Measurements from ENCODE around the gene KLHL11. TPM values are rescaled to one million over a fixed set of nuclear protein-coding genes. Genes with fewer than 3 reads are reported as not detected.

Gene KLHL11
- total RNA-seq, 1 experiment from 2014 or later = 16.8 TPM

DNA sequence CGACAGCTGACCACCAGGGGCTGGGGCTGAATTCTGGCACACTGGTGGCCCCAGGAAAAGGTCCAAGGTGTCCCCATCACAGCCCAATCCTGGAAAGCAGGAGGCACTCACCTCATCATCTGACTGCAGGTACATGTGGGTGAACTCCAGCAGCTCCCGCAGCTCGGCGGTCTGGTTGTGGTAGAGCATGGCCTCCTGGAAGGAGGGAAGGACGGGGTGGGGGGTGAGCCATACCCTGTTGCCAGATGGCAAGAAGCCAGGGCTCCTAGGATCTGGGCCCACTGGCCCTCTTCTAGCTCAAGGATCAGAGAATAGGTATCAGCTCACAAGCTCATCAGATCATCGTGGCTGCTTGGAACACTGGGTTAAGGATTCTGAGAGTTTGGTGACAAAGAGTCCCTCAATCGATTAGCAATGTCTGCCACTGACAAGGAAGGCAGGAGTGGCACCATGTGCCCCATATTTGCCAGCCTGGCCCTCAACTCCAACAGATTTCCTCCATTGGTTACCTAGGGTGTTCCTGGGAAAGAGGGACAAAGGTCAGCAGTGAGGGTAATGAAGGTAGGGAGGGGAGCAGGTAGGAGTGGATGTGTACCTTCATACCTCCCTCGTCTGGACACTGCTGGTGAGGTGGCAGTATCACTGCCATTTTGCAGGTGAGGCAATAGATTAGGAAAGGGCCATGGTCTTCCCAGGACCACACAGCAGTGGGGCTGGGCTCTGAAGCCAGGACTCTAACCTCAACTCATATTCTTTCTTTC is 58.4 kb downstream of the KLHL11 start:
- H4K20me1 ChIP-seq (ENCODE audit: control insufficient read depth, insufficient read depth, insufficient read length) = no peaks in the 10 kb centered on the region
- H3K4me1 ChIP-seq (ENCODE audit: insufficient read depth, low read length) = no peaks in the 10 kb centered on the region; the same call in 1 of the 2 replicates
- H3K79me2 ChIP-seq (ENCODE audit: insufficient read depth, low read length) = 0 out of 2 replicates have a peak, but pooled peaks cover 2% of the 10 kb centered on the region
- H4K8ac ChIP-seq (replicated peaks; ENCODE audit: insufficient read length, low read depth, low read length) = no peak overlapping the region
- H2BK20ac ChIP-seq (ENCODE audit: low read depth, low read length, poor library complexity, severe bottlenecking) = no peak overlapping the region
- no peaks in the 10 kb centered on the region for H3K27me3 ChIP-seq (ENCODE audit: insufficient read depth, low read length)
- Mint-ChIP-seq H3K4me3 (no peak overlapping the region; a peak in 1 of 5 replicates), H3K27me3 (ENCODE audit: low read depth) (peaks cover 11% of the 10 kb centered on the region), H3K27ac (no peak overlapping the region; a peak in 2 of 7 replicates), H3K9me3 (peaks cover 0 to 10% of the 10 kb centered on the region in 2 experiments; a peak in 3 of 5 replicates), H3K4me1 (peaks cover 13 to 15% of the 10 kb centered on the region in 2 experiments), H3K36me3 (ENCODE audit: insufficient read depth in 1 of 3, low read depth in 3 of 3) (peaks cover 30 to 38% (median 32%) of the 10 kb centered on the region in 3 experiments)
- no peak overlapping the region for H3K4ac ChIP-seq (ENCODE audit: low read depth, low read length)
- H3K56ac ChIP-seq (ENCODE audit: insufficient read length, low read depth, low read length) = no peak overlapping the region
- H4K5ac ChIP-seq (ENCODE audit: insufficient read length, low read depth, low read length) = no peak overlapping the region
- no peak overlapping the region for H3K4me2 ChIP-seq (ENCODE audit: insufficient read depth, insufficient read length, low read length)
- H3K23ac ChIP-seq (ENCODE audit: insufficient read length, low read depth, low read length) = no peak overlapping the region
- H3K27ac ChIP-seq (ENCODE audit: insufficient read length, low read depth, low read length) = no peak overlapping the region
- no peak overlapping the region for H3K9ac ChIP-seq (ENCODE audit: extremely low read depth, insufficient read length, low read length)
- no peak overlapping the region for H2BK120ac ChIP-seq (ENCODE audit: low read depth, low read length, poor library complexity, severe bottlenecking)
- H3K9me3 ChIP-seq (ENCODE audit: control insufficient read depth, low read depth, low read length) = no peaks in the 10 kb centered on the region
- H2BK15ac ChIP-seq (ENCODE audit: low read depth, low read length) = no peak overlapping the region
- no peak overlapping the region for H2BK12ac ChIP-seq (ENCODE audit: insufficient read length, low read depth, low read length)
- no peak overlapping the region for H2AK5ac ChIP-seq (ENCODE audit: insufficient read length, low read length)
- no peak overlapping the region for H3T11ph ChIP-seq (ENCODE audit: low read length)
- WGBS (ENCODE audit: extremely low coverage, insufficient read length, low lambda C conversion rate) = no CpG with 5 or more reads among the region's 8 CpGs
- peaks cover under 1% of the 10 kb centered on the region for H3K23me2 ChIP-seq (ENCODE audit: insufficient read length, low read depth, low read length, poor library complexity, severe bottlenecking)
- no peak overlapping the region for H2BK5ac ChIP-seq (ENCODE audit: insufficient read length, low read length)
- no peak overlapping the region for H3K14ac ChIP-seq (ENCODE audit: insufficient read depth, low read length)
- H3K18ac ChIP-seq (ENCODE audit: insufficient read length, low read depth, low read length) = no peak overlapping the region
- no peak for DNase-seq
- no peaks in the 10 kb centered on the region for H3K79me1 ChIP-seq (ENCODE audit: insufficient read depth, low read depth, low read length, poor library complexity, severe bottlenecking)
- TF ChIP-seq, protein P1, sequence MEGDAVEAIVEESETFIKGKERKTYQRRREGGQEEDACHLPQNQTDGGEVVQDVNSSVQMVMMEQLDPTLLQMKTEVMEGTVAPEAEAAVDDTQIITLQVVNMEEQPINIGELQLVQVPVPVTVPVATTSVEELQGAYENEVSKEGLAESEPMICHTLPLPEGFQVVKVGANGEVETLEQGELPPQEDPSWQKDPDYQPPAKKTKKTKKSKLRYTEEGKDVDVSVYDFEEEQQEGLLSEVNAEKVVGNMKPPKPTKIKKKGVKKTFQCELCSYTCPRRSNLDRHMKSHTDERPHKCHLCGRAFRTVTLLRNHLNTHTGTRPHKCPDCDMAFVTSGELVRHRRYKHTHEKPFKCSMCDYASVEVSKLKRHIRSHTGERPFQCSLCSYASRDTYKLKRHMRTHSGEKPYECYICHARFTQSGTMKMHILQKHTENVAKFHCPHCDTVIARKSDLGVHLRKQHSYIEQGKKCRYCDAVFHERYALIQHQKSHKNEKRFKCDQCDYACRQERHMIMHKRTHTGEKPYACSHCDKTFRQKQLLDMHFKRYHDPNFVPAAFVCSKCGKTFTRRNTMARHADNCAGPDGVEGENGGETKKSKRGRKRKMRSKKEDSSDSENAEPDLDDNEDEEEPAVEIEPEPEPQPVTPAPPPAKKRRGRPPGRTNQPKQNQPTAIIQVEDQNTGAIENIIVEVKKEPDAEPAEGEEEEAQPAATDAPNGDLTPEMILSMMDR (conservative IDR thresholded peaks at IDR 0.05) = no peak
- no peak overlapping the region for H4K91ac ChIP-seq (ENCODE audit: insufficient read length, low read depth, low read length)
- H2AFZ ChIP-seq (ENCODE audit: low read length) = no peak overlapping the region

Other genes starting within 250 kb of the KLHL11 start
- 1.1 and 1.5 TPM in 2 replicates for gene KRT17, start 240.8 kb downstream of the KLHL11 start, total RNA-seq (2021)
- gene EIF1, start 176.5 kb downstream of the KLHL11 start, total RNA-seq (2021) = 651 and 652 TPM in 2 replicates
- gene GAST, start 153.1 kb downstream of the KLHL11 start, total RNA-seq (2021) = not detected in 2 replicates
- gene HAP1, start 130.8 kb downstream of the KLHL11 start, total RNA-seq (2021) = 2.2 and 2.5 TPM in 2 replicates
- gene JUP, start 78.7 kb downstream of the KLHL11 start, total RNA-seq (2021) = 87.9 and 90.1 TPM in 2 replicates
- gene P3H4, start 53.5 kb downstream of the KLHL11 start, total RNA-seq (2021) = 22.9 and 24.0 TPM in 2 replicates
- gene FKBP10, start 52.4 kb downstream of the KLHL11 start, total RNA-seq (2021) = 166 TPM in 2 replicates
- gene NT5C3B, start 29.2 kb downstream of the KLHL11 start, total RNA-seq (2021) = 66.2 and 76.1 TPM in 2 replicates
- 0.22 and 0.46 TPM in 2 replicates for gene KLHL10, start 27.6 kb downstream of the KLHL11 start, total RNA-seq (2021)
- 279 and 289 TPM in 2 replicates for gene ACLY, start 53.5 kb upstream of the KLHL11 start, total RNA-seq (2021)
- 1.3 and 2.1 TPM in 2 replicates for gene ODAD4, start 65.2 kb upstream of the KLHL11 start, total RNA-seq (2021)
- gene CNP, start 101.4 kb upstream of the KLHL11 start, total RNA-seq (2021) = 78.5 and 79.7 TPM in 2 replicates
- 135 and 141 TPM in 2 replicates for gene DNAJC7, start 152.0 kb upstream of the KLHL11 start, total RNA-seq (2021)
- 36.6 and 37.1 TPM in 2 replicates for gene NKIRAS2, start 154.7 kb upstream of the KLHL11 start, total RNA-seq (2021)
- gene C17orf113, start 185.2 kb upstream of the KLHL11 start, total RNA-seq (2021) = 1.0 and 1.2 TPM in 2 replicates
- gene ZNF385C, start 233.1 kb upstream of the KLHL11 start, total RNA-seq (2021) = 2.8 and 3.1 TPM in 2 replicates
- gene DHX58, start 247.3 kb upstream of the KLHL11 start, total RNA-seq (2021) = 3.9 and 4.5 TPM in 2 replicates